ENCODE results near the gene C16orf54. TPM values are rescaled to one million over a fixed set of nuclear protein-coding genes. Genes with fewer than 3 reads are reported as not detected.

The C16orf54 gene
- total RNA-seq, 1 experiment from 2014 or later: not detected

- no peaks in the 10 kb centered on the region for H3K9me2 ChIP-seq (ENCODE audit: insufficient read depth)
- intact Hi-C loops (cut with micrococcal nuclease; ENCODE audit: unreplicated experiment): no loop called here
- TF ChIP-seq CTCF (conservative IDR thresholded peaks at IDR 0.05): no peak
- no peak for TF ChIP-seq EZH2 (IDR thresholded peaks at IDR 0.05; ENCODE audit: low read depth)
- POLR2A ChIA-PET (ENCODE audit: unreplicated experiment): no interaction called here
- no peaks in the 10 kb centered on the region for H3K79me2 ChIP-seq (ENCODE audit: low read depth)
- no peak for DNase-seq
- no peak overlapping the region for H3K4me2 ChIP-seq
- H3K27ac ChIP-seq: no peak overlapping the region
- H3K27me3 ChIP-seq (ENCODE audit: insufficient read depth, low read depth): no peaks in the 10 kb centered on the region
- CTCF ChIA-PET: no interaction called here
- BruUV-seq (replicated peaks): no TSS peak
- 0 out of 2 replicates have a peak, but pooled peaks cover 3% of the 10 kb centered on the region for H3F3A ChIP-seq (ENCODE audit: insufficient read depth, low read depth)
- H3K4me3 ChIP-seq: no peak overlapping the region
- no peaks in the 10 kb centered on the region for H3K9me3 ChIP-seq (ENCODE audit: insufficient read depth, low read depth)
- no peak overlapping the region for H2AFZ ChIP-seq
- H3K36me3 ChIP-seq (ENCODE audit: low read depth): no peaks in the 10 kb centered on the region
- no peaks in the 10 kb centered on the region for H3K4me1 ChIP-seq (replicated peaks; ENCODE audit: insufficient read depth)
- no peaks in the 10 kb centered on the region for H4K20me1 ChIP-seq (ENCODE audit: insufficient read depth)
These were observed 28.7 kb downstream of the C16orf54 start for GRCh38 chr16:29717113-29717512.

GRCh38 chr16:29714972-29715371 lies 30.8 kb downstream of the C16orf54 start:
- DNase-seq: no peak
- Histone ChIP-seq H3K9me3 (ENCODE audit: insufficient read depth, low read depth) (no peaks in the 10 kb centered on the region), H3K36me3 (ENCODE audit: low read depth) (no peaks in the 10 kb centered on the region), H3K27ac (no peak overlapping the region), H3K79me2 (ENCODE audit: low read depth) (no peaks in the 10 kb centered on the region), H3K4me3 (no peak overlapping the region), H3F3A (ENCODE audit: insufficient read depth, low read depth) (no peaks in the 10 kb centered on the region), H4K20me1 (ENCODE audit: insufficient read depth) (no peaks in the 10 kb centered on the region), H2AFZ (no peak overlapping the region), H3K9me2 (ENCODE audit: insufficient read depth) (no peaks in the 10 kb centered on the region), H3K4me1 (replicated peaks; ENCODE audit: insufficient read depth) (no peaks in the 10 kb centered on the region), H3K27me3 (ENCODE audit: insufficient read depth, low read depth) (no peaks in the 10 kb centered on the region), H3K4me2 (no peak overlapping the region)
- no TSS peak for BruUV-seq (replicated peaks)
- ChIA-PET POLR2A (ENCODE audit: unreplicated experiment) (interaction anchor here (0.8 kb wide), 1 partner anchor 115 kb away, joined by 22 read pairs; no protein-coding TSS in a partner anchor), CTCF (interaction anchor here (0.5 to 0.6 kb wide), 2 partner anchors 137 to 433 kb away, joined by 3 to 4 read pairs; no protein-coding TSS in a partner anchor)
- intact Hi-C loops (cut with micrococcal nuclease; ENCODE audit: unreplicated experiment): no loop called here
- no peak for TF ChIP-seq CTCF (conservative IDR thresholded peaks at IDR 0.05)
- TF ChIP-seq EZH2 (IDR thresholded peaks at IDR 0.05; ENCODE audit: low read depth): no peak

GRCh38 chr16:29714396-29714795 lies 31.4 kb downstream of the C16orf54 start:
- Histone ChIP-seq H3K4me1 (replicated peaks; ENCODE audit: insufficient read depth) (no peaks in the 10 kb centered on the region), H3K4me3 (no peak overlapping the region), H3K9me3 (ENCODE audit: insufficient read depth, low read depth) (no peaks in the 10 kb centered on the region), H2AFZ (no peak overlapping the region), H3K27me3 (ENCODE audit: insufficient read depth, low read depth) (no peaks in the 10 kb centered on the region), H4K20me1 (ENCODE audit: insufficient read depth) (no peaks in the 10 kb centered on the region), H3K27ac (no peak overlapping the region), H3K9me2 (ENCODE audit: insufficient read depth) (no peaks in the 10 kb centered on the region), H3K4me2 (no peak overlapping the region), H3F3A (ENCODE audit: insufficient read depth, low read depth) (no peaks in the 10 kb centered on the region), H3K79me2 (ENCODE audit: low read depth) (no peaks in the 10 kb centered on the region), H3K36me3 (ENCODE audit: low read depth) (no peaks in the 10 kb centered on the region)
- no peak for TF ChIP-seq CTCF (conservative IDR thresholded peaks at IDR 0.05)
- TF ChIP-seq EZH2 (IDR thresholded peaks at IDR 0.05; ENCODE audit: low read depth): no peak
- no peak for DNase-seq
- CTCF ChIA-PET: no interaction called here
- POLR2A ChIA-PET (ENCODE audit: unreplicated experiment): interaction anchor here (0.8 kb wide), 1 partner anchor 116 kb away, joined by 22 read pairs; no protein-coding TSS in a partner anchor
- no TSS peak for BruUV-seq (replicated peaks)
- intact Hi-C loops (cut with micrococcal nuclease; ENCODE audit: unreplicated experiment): no loop called here

Measured in PC-9 (cell line).